Sciatic nerve (tissue), 2 donors: ENCODE results near the gene SAA2. TPM values are rescaled to one million over a fixed set of nuclear protein-coding genes. Genes with fewer than 3 reads are reported as not detected.
"Not testable (repeated sequence)": the region's sequence is repeated elsewhere in the genome, so short reads cannot be mapped to it uniquely, and the experiment has no call there.

ENCODE experiments used
- ATAC-seq: fragments of 200-7000 bp; cut with Tn5 transposase; one replicate; pipeline ENCODE4 v1.9.1; 2020; ENCODE audit warnings: mild to moderate bottlenecking, moderate library complexity
- DNase-seq: peaks from one replicate; pipeline ENCODE4 v3.0.0-alpha.2; 2020; ENCODE audit warnings: low spot score
- intact Hi-C: fragments of 100-400 bp; cut with DNase I; formaldehyde crosslinking; loops from one replicate; pipeline ENCODE4 v1.14.2; 2022
- total RNA-seq: library from RNA; stranded (reverse); fragmentation: NEBNext Ultra II Directional; extraction: Animal tissue kit (Norgen Biotek cat#: 25700); gene quantifications from one replicate; pipeline ENCODE4 v1.2.1, GENCODE V29; 2021
- donor health status: DM: no; HTN: no; CAD: no.
- donor health status: DM: no; HTN: no; CAD: no.

Gene SAA2
- total RNA-seq, 1 donor from 2014 or later, result 2.6 TPM

DNA sequence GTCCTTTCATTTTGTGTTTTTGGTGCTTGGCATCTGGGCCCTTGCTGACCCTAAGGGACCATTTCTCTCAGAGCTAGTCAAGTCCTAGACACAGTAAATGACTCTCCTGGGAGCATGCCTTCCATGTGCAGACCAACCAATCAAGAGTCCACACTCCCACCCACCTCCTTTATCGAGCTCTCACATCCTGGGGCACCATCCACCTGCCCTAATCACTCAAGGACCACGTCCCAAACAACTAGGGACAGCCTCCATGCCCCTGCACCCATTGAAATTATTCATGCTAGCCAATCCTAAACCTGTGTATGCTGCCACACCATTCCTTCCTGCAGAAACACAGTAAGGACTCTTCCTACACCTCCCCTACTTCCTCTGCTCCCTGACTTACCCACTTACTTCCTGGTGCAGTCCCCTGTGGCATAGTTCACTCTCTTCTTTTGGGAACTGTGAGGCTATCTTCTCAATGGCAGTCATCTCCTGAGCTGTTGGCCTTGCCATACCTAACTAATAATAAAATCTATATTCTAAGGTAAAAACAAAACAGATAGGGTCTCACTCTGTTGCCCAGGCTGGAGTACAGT lies 6.4 kb upstream of the SAA2 start:
- DNase-seq (no peak), ATAC-seq (no peak)

DNA sequence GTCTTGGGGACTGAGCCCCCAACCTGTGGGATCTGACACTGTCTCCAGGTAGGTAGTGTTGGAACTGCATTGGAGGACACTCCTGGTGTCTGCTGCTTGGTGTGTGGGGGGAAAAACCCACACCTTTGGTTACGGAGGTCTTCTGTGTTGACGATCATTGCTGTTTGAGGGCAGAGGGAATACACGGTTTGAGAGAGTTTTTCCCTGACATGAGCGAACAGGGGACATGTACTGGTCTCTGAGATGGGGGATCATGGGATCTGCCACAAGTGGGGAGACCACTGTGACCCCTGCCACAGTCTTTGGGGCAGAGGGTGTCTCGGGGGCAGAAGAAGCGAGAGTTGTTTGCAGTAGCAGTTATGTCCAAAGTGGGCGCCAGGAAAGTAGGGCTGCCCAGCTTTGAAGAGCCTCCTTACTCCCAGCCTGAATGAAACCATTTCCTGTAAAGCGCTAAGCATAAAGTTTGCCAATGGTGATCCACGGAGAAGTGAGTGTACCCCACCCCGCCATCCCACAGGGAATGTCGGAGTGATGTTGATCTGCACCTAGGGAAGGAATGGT lies 5.4 kb upstream of the SAA2 start:
- intact Hi-C loops, result no loop called here
- no peak for DNase-seq

More for the DNA sequence above, 6.4 kb upstream of the SAA2 start:
- intact Hi-C loops, result no loop called here

DNA sequence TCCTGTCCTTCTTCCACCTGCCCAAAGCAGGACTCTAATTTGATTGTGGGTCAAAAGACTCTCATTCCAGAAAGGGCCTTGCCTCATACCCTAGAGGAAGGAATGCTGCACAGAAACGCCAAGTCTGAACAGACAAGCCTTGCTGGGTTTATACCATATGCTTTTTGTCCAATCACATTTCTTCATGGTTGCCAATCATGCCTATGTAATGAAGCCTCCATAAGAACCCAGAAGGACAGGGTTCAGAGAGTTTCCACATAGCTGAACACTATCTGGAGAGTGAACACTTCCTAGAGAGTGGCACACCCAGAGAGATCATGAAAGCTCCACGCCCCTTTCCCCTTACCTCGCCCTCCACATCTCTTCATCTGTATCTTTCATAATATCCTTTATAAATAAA lies 4.8 kb upstream of the SAA2 start:
- no peak for ATAC-seq
- no peak for DNase-seq
- intact Hi-C loops, result no loop called here

More for the DNA sequence above, 5.4 kb upstream of the SAA2 start:
- ATAC-seq, result no peak

DNA sequence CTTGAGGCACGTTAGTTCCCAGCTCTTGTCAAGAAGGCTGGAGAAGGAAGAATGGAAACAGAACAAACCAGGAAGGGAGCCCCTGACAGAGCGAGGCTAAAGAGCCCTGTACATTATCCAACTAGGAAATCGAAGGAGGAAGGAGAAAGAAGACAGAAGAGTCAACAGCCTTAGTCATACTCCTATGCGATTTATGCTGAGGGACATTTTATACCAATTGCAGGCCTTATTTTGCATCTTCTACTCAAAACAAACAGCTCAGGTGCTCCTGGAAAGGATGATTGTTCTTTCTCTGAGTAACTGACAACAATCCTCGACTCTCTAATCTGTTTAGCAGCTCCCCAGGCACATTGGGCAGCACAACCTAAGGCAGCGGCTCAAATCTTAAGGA lies 1.3 kb downstream of the SAA2 start:
- ATAC-seq, DNase-seq, intact Hi-C loops: not testable (repeated sequence)

DNA sequence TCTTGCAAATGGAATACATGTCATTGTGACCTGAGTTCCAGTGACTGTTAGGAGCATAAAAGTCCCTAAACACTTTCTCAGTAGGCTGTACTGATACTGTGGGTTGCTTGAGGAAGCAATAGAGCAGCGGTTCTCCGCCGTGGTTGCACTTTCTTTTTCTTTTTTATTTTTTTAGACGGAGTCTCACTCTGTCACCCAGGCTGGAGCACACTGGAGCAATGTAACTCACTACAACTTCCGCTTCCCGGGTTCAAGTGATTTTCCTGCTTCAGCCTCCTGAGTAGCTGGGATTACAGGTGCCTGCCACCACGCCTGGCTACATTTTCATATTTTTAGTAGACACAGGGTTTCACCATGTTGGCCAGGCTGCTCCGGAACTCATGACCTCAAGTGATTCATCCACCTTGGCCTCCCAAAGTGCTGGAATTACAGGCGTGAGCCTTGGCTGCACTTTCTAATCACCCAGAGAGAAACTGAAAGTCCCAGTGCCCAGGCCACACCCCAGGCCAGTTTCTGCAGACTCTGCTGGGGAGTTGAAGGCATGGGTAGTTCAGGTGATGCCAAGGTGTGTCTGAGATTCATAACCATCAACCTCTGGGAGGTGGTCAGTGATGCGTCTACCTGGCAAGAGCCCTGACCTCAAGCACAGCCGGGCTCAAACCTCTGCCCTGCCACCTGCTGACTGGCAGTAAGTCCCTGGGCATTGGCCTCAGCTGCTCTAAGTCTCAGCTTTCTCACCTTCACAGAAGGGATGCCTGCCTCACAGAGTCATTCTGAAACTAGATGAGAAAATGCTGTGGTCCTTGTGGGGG lies 1.9 kb downstream of the SAA2 start:
- DNase-seq, intact Hi-C loops: not testable (repeated sequence)
- ATAC-seq, result peak; percentile 32

DNA sequence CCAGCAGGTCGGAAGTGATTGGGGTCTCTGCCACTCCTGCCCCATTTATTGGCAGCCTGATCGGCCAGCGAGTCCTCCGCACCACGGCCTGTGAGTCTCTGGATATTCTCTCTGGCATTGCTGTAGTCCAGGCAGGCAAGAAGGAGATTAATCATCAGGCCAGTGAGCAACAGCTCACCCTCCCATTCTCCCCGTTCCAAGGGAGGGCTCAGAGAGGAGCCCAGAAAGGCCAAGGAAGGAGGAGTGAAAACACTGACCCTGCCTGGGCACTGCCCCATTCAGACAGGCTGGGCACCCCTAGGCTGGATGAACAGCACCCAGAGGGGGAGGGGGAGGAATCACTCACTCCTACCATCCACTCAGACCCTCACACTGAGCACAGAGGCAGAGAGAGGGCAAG lies 3.1 kb downstream of the SAA2 start:
- intact Hi-C loops, result no loop called here
- no peak for DNase-seq
- no peak for ATAC-seq

DNA sequence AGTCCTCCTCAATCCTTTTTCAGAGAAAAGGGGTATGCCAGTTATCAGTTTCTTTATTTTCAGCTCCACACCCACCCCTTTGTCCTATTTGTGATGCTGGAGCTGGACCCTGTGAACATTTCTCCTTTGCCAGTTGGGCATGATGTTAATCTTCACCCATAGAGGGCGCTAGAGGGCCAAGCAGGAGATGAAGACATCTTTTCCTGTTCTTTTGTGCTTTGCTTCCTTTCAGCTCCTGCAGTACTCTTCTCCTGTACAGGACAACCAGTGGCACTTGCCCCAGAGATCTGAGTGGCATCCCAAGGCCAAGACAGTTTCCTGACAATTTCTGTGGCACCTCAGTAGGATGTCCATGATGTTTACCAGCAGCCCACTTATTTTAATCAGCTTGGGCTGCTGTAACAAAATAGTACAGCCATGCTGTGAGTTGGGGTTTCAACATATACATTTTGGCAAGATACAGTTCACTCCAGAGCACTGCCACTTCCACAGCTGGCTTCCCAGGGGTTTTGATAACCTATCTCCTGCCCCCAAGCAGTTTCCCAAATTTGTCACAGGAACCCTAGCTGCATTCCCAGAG lies 4.6 kb downstream of the SAA2 start:
- no peak for ATAC-seq
- intact Hi-C loops, result no loop called here
- peak; percentile 62 for DNase-seq

DNA sequence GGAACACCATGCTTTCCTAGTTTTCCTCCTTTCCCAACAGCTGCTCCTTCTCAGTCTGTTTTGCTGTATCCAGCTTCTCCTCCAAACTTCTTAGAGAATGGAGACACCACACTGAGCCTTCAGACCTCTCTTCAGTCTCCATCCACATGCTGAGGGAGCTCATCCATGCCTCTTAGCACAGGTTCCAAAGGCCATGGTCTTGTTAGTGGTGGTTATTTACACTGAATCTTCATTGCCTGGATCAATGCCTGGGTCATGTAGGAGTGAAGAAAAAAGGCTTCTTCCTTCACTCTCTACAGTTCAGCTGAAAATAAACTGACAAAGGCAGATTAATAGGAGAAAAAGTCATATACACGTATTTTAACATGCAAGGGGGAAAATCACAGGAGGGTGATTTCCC lies 8.8 kb downstream of the SAA2 start:
- ATAC-seq (no peak), DNase-seq (no peak)
- intact Hi-C loops, result no loop called here

DNA sequence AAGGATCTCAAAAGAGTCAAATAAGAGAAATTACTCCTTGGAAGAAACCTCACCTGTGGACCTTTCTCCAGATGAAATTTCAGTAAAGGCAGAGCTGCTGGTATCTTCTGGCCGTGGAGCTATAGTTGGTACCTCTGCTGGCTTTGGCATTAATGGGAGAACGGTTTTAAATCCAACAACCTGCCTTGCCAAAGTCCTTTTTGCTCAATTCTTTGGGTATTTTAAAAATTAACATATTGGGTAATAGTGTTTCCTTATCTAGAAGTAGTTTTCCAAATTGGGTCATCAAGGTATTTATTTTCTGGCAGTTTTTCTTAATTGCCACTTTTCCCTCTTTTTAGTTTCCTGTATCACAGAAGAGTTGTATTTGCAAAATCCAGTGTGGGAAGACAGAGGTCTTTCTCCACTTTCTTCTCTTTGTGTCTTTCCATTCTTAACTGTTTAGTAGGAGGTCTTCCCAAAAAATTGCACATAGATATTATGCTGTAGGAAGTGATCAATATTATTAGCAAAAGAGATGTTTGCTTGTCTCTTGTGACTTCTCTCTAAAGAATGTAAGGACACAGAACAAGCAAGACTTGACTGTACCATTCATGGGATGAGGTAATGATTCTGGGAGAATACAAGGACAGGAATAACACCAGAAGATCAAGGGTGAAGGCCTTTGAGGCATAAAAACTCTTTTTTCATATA lies 11.7 kb downstream of the SAA2 start, which contains the start of gene SAA4:
Gene SAA4, minus strand, starts transcription at position 139 of the 693 bp plus-strand sequence. CDS start 876 bp downstream, outside the sequence.
- DNase-seq, result no peak
- intact Hi-C loops, result no loop called here
- ATAC-seq, result no peak

DNA sequence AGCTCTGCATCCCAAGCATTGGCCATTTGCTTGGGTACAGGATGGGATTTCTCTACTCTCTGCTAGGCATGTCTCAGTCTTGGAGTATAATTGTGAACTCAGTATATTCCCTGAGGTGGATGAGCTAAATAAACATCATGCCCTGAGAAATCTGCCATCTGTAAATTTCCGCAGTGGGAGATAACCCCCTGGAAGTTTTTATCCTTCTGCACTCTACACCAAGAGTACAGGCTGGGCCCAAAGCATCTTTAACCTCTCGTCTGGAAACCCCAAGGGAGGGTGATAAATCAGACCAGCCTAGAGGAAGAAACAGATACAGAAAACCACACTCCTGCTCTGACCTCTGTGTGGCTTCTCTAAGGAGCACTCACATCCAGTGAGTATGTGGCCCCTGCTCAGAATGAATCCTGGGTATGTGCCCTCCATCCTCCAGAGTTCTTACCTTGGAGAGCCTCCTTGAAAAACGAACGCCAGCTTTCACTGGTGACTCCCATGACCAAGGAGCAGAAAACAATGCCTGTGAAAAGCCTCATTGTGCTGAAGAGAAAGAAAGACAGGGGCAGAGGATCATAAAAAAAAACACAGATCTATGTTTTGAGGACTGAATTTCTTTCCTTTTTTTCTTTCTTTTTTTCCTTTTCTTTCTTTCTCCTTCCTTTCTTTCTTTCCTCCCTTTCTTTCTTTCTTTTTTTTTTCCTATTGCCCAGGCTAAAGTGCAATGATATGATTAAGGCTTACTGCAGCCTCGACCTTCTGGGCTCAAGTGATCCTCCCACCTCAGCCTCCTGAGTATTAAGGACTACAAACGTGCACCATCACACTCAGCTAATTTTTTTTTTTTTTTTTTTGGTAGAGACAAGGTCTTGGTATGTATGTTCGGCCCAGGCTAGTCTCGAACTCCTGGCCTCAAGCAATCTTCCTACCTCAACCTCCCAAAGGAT lies 12.8 kb downstream of the SAA2 start:
- ATAC-seq (no peak), DNase-seq (no peak)
- intact Hi-C loops, result no loop called here

DNA sequence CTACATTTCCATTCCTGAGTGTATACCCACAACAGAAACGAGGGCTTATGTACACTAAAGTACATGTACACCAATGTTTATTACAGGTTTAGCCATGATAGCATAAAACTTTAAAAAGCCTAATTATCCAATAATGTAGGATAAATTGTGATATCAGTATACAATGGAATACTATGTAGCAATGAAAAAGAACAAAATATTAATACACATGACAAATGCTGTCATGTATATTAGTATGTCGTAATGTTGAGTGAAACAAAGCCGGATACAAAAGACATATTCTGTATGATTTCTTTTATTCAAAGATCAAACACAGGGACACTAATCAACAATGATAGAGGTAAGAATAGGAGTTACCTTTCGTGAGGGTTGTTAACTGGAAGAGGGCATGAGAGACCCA lies 14.6 kb downstream of the SAA2 start:
- intact Hi-C loops, result no loop called here
- DNase-seq (no peak), ATAC-seq (no peak)

DNA sequence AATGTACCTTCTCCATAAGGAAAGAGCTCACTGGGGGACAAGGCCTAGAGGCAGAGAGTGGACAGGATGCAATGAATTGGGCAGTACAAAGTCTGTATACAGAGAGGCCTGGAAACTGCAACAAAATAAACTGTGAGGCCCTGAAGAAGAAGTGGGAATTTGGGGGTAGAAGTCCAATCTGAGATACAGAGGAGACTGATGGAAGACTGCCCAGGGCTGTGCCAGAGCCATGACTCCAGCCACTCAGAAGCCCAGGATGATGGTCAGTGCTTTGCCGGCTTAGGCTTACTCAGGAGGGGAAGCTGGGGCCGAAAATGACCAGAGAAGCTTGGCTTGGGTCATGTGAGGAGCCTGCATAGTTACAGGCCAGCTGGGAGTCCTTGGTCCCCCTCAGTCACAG lies 17.6 kb downstream of the SAA2 start:
- intact Hi-C loops, result no loop called here
- no peak for DNase-seq
- ATAC-seq, result no peak

DNA sequence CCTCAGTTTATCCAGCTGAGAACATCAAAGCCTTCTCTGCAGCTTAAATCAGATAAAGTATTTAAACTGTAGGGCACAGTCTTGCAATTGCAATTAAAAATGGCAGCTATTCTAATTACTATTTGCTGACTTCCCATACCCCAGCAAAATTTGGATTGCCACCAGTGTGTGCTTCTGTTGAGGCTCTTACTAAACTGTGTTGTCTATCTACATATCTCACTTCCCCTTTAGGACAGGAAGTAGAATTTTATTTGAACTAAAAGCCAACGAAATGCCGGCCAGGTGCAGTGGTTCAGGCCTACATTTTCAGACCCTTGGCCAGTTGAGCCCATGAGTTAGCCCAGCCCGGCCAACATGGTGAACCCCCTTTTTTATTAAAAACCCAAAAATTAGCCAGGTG lies 19.0 kb downstream of the SAA2 start:
- no peak for ATAC-seq
- intact Hi-C loops, result no loop called here
- no peak for DNase-seq

DNA sequence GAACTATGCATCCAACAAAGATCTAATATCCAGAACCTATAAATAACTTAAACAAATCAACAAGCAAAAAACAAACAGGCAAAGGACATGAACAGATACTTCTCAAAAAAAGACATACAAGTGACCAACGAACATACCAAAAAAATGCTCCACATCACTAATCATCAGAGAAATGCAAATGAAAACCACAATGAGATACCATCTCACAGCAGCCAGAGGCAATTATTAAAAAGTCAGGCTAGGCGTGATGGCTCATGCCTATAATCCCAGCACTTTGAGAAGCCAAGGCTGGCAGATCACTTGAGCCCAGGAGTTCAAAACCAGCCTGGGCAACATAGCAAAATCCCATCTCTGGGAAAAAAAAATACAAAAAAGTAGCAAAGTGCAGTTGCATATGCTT lies 22.6 kb downstream of the SAA2 start:
- DNase-seq (no peak), ATAC-seq (no peak)
- intact Hi-C loops, result no loop called here

DNA sequence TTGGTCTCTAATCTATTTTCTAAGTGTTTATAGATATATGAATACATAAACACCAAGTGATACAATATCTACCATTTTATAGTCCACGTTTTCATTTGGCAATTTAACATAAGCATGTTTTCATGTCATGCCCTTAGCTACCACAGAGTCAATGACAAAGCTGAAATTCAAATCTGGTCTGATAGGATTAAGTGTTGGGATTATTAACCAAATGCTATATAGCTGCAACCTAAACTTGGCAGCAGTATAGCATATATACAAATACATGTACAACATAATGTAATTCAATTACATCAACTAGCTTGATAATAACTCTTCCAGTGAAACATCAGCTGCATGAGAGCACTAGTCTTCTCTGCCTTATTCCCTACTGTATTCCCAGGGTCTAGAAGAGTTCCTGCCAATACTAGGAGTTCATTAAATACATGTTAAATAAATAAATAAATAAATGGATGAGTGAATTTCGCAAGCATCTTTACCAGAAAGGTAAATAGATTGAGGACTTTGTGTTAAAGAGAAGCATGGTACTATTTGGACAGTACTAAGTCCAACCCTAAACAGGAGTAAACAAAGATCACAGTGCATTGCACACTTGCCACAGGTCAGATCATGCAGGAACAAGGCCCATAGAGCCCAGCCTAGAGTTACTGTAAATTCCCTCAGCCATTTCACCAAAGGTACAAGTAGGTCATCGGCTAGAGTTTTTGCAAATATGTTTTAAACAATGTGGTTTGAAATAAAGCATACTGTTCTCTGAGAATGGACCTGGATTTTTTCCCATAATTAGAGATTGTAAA lies 24.7 kb downstream of the SAA2 start:
- DNase-seq (no peak), ATAC-seq (no peak)
- intact Hi-C loops, result no loop called here

DNA sequence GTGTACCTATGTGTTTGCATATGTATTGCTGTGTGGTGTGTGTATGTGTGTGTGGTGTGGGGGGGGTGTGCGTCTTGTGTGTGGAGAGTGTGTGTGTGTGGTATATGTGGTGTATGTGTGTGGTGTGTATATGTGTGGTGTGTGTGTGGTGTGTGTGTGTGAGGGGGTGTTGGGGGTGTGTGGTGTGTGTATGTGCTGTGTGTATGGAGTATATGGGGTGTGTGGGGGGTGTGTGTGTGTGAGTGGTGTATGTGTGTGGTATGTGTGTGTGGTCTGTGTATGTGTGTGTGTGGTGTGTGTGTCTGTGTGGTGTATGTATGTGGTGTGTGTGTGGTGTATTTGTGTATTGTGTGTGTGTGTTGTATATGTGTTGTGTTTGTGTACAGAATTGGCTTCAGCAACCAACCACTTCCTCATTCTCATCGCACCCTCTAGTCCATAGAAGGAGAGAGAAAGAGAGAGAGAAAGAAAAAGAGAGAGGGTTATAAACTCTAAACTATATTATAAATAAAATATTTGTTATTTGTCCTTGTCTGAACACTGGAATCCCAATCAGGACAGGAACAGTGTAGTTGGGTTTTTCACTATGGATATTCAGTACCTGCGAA lies 25.6 kb downstream of the SAA2 start:
- no peak for DNase-seq
- intact Hi-C loops, result no loop called here
- no peak for ATAC-seq

DNA sequence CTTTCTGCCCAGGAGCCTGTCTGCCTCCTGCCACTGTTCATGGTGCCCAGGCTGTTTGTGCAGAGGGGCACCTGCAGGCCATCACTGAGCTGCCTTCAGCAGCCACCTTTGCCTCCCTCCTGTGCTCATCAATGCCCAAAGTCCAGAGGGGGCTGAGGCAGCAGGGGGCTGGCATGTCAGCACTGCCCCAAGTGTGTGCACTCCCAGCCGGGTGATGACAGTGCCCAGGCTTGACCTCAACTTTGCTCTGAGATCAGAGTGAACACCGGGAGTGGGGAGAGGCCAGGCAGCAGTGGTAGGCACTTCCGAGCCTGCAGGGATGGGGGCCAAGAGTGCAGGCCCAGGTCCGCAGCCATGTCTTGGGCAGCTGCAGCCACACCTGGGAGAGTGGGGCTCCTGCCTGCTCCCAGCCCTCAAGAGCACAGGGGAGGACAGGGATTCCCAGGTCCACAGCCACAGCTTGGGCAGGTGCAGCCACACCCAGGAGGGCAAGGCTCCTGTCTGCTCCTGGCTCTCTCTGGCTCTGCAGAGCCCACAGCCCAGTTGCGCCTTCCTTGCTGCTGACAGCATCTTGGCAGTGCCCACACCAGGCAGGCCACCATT lies 27.1 kb downstream of the SAA2 start:
- ATAC-seq, result no peak
- intact Hi-C loops, result no loop called here
- no peak for DNase-seq
